ENCODE measurements around the gene C17orf107. TPM values are rescaled to one million over a fixed set of nuclear protein-coding genes. Genes with fewer than 3 reads are reported as not detected.

Gene C17orf107
- total RNA-seq, 1 donor = 4.0 TPM

DNA sequence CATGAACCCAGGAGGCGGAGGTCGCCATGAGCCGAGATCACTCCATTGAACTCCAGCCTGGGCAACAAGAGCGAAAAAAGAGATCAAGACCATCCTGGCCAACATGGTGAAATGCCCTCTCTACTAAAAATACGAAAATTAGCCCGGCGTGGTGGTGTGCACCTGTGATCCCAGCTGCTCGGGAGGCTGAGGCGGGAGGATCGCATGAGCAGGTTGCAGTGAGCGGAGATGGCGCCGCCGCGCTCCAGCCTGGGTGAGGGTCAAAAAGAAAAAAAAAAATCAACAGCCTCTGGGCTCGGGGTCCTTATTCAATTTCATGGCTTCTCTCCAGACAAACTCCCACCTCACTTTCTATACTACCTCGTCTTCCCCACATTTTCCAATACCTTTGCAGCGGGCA is 29.5 kb downstream of the C17orf107 start:
- Histone ChIP-seq H3K79me2 (ENCODE audit: insufficient read depth, low read length) (peaks cover 3% of the 10 kb centered on the region), H3K27me3 (ENCODE audit: insufficient read depth, low read length) (no peaks in the 10 kb centered on the region), H3K27ac (ENCODE audit: low read depth, low read length) (no peak overlapping the region), H3K4me2 (ENCODE audit: insufficient read depth, low read length) (no peak overlapping the region), H4K20me1 (ENCODE audit: insufficient read depth, low read length) (no peaks in the 10 kb centered on the region), H3K9me3 (ENCODE audit: low read depth, low read length) (no peaks in the 10 kb centered on the region), H3K36me3 (ENCODE audit: insufficient read depth, low read length) (peaks cover 4% of the 10 kb centered on the region), H3K4me1 (ENCODE audit: insufficient read depth, low read length) (peaks cover 4% of the 10 kb centered on the region), H3K4me3 (ENCODE audit: insufficient read depth, low read length) (no peak overlapping the region), H2AFZ (ENCODE audit: low read length) (no peak overlapping the region)
- TF ChIP-seq, protein P1, sequence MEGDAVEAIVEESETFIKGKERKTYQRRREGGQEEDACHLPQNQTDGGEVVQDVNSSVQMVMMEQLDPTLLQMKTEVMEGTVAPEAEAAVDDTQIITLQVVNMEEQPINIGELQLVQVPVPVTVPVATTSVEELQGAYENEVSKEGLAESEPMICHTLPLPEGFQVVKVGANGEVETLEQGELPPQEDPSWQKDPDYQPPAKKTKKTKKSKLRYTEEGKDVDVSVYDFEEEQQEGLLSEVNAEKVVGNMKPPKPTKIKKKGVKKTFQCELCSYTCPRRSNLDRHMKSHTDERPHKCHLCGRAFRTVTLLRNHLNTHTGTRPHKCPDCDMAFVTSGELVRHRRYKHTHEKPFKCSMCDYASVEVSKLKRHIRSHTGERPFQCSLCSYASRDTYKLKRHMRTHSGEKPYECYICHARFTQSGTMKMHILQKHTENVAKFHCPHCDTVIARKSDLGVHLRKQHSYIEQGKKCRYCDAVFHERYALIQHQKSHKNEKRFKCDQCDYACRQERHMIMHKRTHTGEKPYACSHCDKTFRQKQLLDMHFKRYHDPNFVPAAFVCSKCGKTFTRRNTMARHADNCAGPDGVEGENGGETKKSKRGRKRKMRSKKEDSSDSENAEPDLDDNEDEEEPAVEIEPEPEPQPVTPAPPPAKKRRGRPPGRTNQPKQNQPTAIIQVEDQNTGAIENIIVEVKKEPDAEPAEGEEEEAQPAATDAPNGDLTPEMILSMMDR (IDR thresholded peaks at IDR 0.05; ENCODE audit: extremely low read depth, low read depth, low read length) = no peak
- no peak for DNase-seq (ENCODE audit: insufficient read length, low spot score, missing footprints)

DNA sequence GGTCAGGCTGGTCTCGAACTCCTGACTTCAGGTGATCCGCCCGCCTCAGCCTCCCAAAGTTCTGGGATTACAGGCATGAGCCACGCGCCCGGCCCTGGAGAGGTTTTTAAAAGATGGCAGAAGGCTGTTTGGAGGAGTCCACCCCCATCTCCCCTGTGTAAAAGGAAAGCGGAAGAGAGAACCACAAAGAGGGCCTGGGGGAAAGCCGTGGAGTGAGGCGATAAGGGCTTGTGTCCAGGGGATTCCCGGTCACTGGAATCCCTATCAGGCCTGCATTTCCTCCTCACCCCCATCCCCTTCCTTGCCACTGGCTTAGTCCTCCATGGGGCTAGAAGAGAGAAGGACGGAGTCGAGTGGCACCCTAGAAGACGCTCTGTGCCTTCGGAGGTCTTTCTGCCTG is 32.6 kb downstream of the C17orf107 start, which contains the start of gene GP1BA:
Gene GP1BA (plus strand): TSS at position 315 of the 400 bp plus-strand sequence. CDS start 328 bp downstream, outside the sequence.
- no peak within 1 kb of the TSS for H2AFZ ChIP-seq (ENCODE audit: low read length)
- peaks cover 3% of the 10 kb centered on the region for H3K79me2 ChIP-seq (ENCODE audit: insufficient read depth, low read length)
- H3K9me3 ChIP-seq (ENCODE audit: low read depth, low read length) = no peaks in the 10 kb centered on the region
- H3K4me1 ChIP-seq (ENCODE audit: insufficient read depth, low read length) = peaks cover 12% of the 10 kb centered on the region
- DNase-seq (ENCODE audit: insufficient read length, low spot score, missing footprints) = peak; percentile 44
- H3K27me3 ChIP-seq (ENCODE audit: insufficient read depth, low read length) = no peaks in the 10 kb centered on the region
- H3K36me3 ChIP-seq (ENCODE audit: insufficient read depth, low read length) = peaks cover 11% of the 10 kb centered on the region
- TF ChIP-seq, protein P1 (IDR thresholded peaks at IDR 0.05; ENCODE audit: extremely low read depth, low read depth, low read length) = no peak
- no peak within 1 kb of the TSS for H3K27ac ChIP-seq (ENCODE audit: low read depth, low read length)
- H4K20me1 ChIP-seq (ENCODE audit: insufficient read depth, low read length) = no peaks in the 10 kb centered on the region
- no peak within 1 kb of the TSS for H3K4me2 ChIP-seq (ENCODE audit: insufficient read depth, low read length)
- H3K4me3 ChIP-seq (ENCODE audit: insufficient read depth, low read length) = no peak within 1 kb of the TSS

- Histone ChIP-seq H3K9me3 (ENCODE audit: low read depth, low read length) (no peaks in the 10 kb centered on the region), H3K27ac (ENCODE audit: low read depth, low read length) (no peak overlapping the region)
Measured at GRCh38 chr17:4932756-4933155, 33.4 kb downstream of the C17orf107 start.

GRCh38 chr17:4933646-4934045 is 34.3 kb downstream of the C17orf107 start:
- Histone ChIP-seq H3K9me3 (ENCODE audit: low read depth, low read length) (no peaks in the 10 kb centered on the region), H3K4me1 (ENCODE audit: insufficient read depth, low read length) (peaks cover 15% of the 10 kb centered on the region), H3K4me2 (ENCODE audit: insufficient read depth, low read length) (peak overlapping the region; percentile 77), H3K27ac (ENCODE audit: low read depth, low read length) (no peak overlapping the region), H3K79me2 (ENCODE audit: insufficient read depth, low read length) (peaks cover 13% of the 10 kb centered on the region), H3K36me3 (ENCODE audit: insufficient read depth, low read length) (peaks cover 26% of the 10 kb centered on the region), H4K20me1 (ENCODE audit: insufficient read depth, low read length) (peaks cover 1% of the 10 kb centered on the region), H3K4me3 (ENCODE audit: insufficient read depth, low read length) (peak overlapping the region; percentile 61), H3K27me3 (ENCODE audit: insufficient read depth, low read length) (no peaks in the 10 kb centered on the region), H2AFZ (ENCODE audit: low read length) (peak overlapping the region; percentile 77)
- peak; percentile 23 for DNase-seq (ENCODE audit: insufficient read length, low spot score, missing footprints)
- TF ChIP-seq, protein P1 (IDR thresholded peaks at IDR 0.05; ENCODE audit: extremely low read depth, low read depth, low read length) = no peak

More at GRCh38 chr17:4932756-4933155, 33.4 kb downstream of the C17orf107 start:
- no peaks in the 10 kb centered on the region for H4K20me1 ChIP-seq (ENCODE audit: insufficient read depth, low read length)
- H3K4me2 ChIP-seq (ENCODE audit: insufficient read depth, low read length) = no peak overlapping the region
- no peak overlapping the region for H3K4me3 ChIP-seq (ENCODE audit: insufficient read depth, low read length)
- peaks cover 4% of the 10 kb centered on the region for H3K79me2 ChIP-seq (ENCODE audit: insufficient read depth, low read length)
- peaks cover 12% of the 10 kb centered on the region for H3K4me1 ChIP-seq (ENCODE audit: insufficient read depth, low read length)
- TF ChIP-seq, protein P1 (IDR thresholded peaks at IDR 0.05; ENCODE audit: extremely low read depth, low read depth, low read length) = no peak
- no peaks in the 10 kb centered on the region for H3K27me3 ChIP-seq (ENCODE audit: insufficient read depth, low read length)
- peaks cover 18% of the 10 kb centered on the region for H3K36me3 ChIP-seq (ENCODE audit: insufficient read depth, low read length)
- H2AFZ ChIP-seq (ENCODE audit: low read length) = no peak overlapping the region
- DNase-seq (ENCODE audit: insufficient read length, low spot score, missing footprints) = no peak
